NCI-H146 (cell line): ENCODE results near the gene RAB25.

ENCODE experiments used
- DNase-seq: peaks from one replicate; lab custom pipeline; 2025; lab: John Stamatoyannopoulos, UW

RAB25 gene

GRCh38 chr1:156079762-156080161 is 18.8 kb downstream of the RAB25 start:
- DNase-seq: no peak

- no peak for DNase-seq
These were observed 19.4 kb downstream of the RAB25 start for GRCh38 chr1:156080241-156080862.

DNA sequence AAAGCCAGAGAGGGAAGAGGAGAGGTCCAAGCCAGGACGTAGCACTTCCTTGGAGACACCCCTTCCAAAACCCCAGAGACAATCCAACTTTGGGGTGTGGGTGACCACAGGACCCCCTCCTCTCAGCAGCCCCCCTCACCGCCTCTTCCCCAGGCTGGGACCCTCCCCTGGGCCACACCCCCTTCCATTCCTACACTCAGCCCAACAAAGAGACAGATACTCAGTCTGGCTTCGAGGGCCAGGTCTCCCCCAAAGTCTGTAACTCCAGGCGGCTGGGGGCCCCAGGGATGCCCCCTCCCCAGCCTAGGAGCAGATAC is 19.9 kb downstream of the RAB25 start:
- DNase-seq: no peak

- peak; percentile 26 for DNase-seq
These were observed 20.4 kb downstream of the RAB25 start for GRCh38 chr1:156081180-156081916.

DNA sequence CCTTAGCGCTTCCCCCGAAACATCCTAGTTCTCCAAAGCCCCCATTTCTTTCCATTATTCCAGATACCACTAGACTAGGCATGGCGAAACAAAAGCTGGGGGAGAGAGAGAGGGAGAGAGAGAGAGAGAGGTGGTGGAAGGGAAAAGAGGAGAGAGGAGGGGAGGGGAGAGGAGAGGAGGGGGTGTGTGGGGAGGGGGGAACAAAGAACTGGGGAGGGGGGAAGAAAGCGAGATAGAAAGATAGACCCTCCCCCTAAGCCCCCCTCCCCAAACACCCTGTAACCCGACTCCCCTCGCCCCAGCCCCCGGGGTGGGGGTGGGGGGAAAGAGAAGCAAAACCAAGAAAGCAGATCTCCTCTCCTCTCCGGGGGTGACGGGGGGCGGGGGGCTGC is 21.0 kb downstream of the RAB25 start:
- peak; percentile 57 for DNase-seq

- peak; percentile 86 for DNase-seq
These were observed 21.5 kb downstream of the RAB25 start, which contains the start of gene MEX3A for GRCh38 chr1:156082309-156083091. MEX3A (minus strand) TSS chr1:156082465; CDS start chr1:156081998, 467 bp downstream.

- no peak for DNase-seq
These were observed 23.1 kb downstream of the RAB25 start for GRCh38 chr1:156083800-156084790.

DNA sequence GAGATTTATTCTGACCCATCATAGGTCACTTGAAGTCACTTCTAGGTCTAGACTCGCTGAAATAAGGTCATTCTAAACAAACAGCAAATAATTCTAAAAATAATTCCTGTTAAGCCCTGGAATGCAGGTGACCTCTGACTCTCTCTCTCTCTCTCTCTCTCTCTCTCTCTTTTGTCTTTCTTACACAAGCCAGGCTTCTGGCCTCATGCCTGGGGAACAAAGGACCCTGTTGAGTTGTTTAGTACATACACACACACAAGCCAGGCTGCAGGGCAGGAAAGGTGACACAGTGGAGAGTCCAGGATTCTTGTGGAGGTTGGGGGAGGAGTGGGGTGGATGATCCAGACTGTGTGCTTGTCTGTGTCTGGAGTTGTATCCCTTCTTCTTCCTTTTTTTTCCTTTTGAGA is 25.3 kb downstream of the RAB25 start:
- no peak for DNase-seq

DNA sequence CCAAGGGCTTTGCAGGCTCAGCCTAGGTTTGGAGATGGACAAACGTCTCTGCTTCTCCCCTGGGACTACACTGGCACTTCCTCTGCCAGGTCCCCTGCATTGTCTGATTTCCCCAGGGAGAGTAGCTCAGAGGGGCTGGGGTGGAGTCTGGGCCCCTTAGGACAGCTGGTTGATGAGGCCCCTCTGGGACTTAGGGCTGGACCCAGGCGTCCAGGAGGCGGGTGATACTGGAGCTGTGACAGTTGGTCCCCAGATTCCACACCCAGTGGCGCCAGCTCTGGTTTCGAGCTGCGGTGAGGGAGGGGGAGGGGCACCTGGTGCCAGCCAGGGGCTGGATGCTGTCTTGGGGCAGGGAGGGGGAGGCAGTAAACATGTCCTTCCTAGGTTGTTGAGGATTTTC is 28.7 kb downstream of the RAB25 start:
- no peak for DNase-seq

DNA sequence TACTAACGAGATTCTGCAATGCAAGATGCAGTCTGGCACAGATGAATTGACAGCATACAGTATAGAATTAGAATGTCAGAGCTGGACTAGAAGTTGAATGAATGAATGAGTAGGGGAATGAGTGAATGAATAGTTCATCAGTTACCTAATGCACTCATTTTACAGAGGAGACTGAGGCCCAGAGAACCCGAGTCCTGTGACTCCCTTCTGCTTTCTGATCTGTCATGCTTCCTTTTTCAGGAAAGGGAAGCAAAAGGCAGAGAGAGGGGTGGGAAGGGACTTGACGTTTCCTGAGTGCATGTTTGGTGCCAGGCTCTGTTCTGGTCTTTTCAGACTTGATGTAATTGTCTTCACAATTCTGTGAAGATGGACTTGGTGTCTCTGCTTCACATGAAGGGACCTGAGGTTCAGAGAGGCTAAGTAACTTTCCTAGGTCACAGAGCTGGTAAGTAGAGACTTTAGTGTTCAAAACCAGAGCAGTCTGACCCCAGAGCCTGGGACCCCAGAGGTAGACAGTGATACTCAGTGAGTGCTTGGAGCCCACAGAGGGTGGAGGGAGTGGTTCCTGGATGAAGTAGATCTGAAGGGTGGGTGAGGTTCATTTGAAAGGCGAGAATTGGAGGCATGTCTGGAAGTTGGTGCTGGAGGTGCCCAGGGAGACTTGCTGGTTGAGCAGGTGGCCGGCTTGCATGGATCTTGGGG is 29.3 kb downstream of the RAB25 start:
- DNase-seq: no peak

DNA sequence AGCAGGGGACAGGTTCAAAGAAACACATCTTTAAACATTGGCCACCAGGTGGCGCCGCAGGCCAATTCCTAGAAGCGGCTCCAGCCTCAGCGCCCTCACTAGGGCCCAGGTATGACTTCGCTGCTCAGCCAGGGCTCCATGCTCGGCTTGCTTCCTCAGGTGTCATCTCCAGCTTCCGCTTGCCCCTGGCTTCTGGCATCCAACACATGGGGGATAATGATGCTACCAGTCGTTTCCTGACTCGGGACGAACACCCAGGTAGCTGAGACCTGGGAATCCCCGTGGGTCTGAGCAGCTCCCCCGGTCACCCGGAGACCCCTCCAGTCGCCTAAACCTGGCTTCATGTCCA is 29.9 kb downstream of the RAB25 start:
- peak; percentile 84 for DNase-seq

GRCh38 chr1:156091610-156092009 is 30.6 kb downstream of the RAB25 start:
- no peak for DNase-seq

DNA sequence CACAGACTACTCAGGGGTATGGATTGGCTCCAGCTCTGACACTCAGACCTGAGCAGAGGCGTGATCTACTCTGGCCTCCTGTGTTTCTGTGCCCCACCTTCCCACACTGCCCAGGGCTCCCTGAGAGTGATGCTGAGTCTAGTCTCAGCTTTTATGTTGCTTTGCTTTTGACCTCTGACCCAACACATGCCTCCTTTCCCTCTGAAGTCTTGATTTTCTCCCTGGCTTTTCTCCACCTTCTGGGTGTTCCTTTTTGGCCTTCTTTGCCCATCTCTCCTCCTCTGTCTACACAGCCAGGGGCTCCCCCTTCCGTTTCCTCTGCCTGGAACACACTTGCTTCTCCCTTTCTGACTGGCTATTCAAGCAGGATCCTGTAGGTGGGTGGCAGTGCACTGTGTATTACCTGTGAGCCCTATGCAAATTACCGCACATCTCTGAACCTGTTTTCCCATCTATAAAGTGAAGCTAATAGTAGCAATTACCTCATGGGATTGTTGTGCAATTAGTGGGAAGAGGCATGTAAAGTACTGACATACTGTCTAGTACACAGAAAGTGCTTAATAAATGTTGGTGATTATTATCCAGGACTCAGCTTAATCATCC is 35.0 kb downstream of the RAB25 start:
- DNase-seq: no peak

DNA sequence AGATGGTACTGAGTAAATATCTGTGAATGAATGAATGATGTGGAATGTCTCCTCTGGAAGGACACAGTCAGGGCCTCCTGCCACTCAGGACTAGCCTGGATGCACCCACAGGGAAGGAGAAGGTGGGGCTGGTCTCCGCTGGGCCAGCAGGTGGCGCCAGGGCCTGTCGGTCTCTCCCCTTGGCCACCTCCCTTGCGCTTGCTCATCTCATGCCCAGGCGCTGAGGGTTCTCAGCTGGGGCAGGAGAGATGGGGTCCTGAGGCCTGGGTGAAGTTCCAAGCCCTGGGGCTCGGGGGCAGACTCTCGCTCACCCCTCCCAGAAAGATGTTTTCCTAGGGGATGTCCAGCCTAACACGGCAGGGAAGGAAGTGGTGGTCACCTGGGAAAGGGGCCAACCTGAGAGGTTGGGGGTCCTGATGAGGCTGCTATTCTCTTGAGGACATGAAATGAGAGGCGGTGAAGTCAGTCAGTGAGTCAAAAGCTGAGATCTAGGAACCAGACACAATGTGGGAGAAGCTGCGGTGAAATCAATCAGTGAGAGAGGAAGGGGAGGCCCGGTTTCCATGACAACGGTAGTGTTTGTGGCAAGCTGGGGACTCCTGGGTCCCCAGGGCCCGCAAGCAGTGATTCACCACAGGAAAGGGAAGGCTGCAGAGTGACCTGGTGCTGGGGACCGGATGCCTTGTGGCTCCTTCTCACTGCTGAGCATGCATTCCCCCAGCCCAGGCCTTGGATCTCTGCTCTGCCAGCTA is 35.9 kb downstream of the RAB25 start:
- DNase-seq: peak; percentile 65

DNA sequence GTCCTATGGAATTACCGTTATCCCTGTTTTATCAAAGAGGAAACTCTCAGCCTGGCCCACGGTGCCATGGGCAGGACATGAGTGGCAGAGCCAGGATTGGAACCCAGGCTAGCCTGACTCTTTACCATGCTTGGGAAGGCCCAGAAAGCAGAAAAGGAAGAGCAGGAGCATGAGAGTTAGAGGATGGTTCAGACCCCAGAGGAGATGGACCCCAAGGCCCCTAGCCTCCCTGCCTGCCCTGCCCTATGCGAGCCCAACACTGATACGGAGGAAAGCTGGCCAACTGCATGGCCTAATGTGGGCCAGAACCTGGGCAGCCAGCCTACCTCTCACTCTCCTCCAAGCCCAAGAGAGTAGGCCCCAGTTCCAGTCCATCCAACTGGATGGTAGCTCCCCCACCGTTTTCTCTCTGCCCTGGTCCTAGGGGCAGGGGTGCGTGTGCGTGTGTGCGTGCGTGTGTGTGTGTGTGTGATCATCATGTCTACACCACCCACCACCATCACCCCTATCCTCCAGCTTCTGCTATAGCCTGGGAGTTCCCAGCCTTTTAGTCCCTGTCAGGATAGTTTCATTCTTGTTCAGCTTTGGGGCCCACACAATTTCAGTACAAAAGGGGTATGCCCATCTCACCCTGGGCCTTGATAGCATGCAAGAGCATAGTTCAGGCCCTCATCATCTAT is 36.7 kb downstream of the RAB25 start:
- no peak for DNase-seq

DNA sequence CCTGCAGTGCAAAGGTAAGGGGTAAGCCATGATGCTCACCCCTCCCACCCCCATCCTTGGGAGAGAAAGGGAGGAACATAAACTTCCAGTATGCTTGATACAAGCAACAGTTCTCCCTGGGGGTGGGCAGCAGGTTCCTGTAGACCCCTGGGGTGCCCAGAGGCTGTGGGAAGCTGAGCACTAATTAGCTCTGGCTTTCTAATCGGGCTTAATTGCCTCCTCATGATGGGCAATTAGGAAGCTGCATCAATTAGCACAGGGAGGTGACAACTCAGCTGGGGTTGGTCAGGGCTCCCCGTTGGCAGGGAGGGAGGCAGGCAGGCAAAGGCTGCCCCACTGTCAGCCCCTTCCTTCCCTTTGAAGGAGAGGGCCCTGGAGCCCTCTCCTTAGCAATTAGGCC is 37.8 kb downstream of the RAB25 start:
- DNase-seq: peak; percentile 76

- DNase-seq: no peak
These were observed 38.3 kb downstream of the RAB25 start for GRCh38 chr1:156099282-156099681.

- DNase-seq: no peak
These were observed 39.4 kb downstream of the RAB25 start for GRCh38 chr1:156100205-156100995.

- no peak for DNase-seq
These were observed 40.9 kb downstream of the RAB25 start for GRCh38 chr1:156101880-156102279.
